Right lobe of liver (tissue), 6 donors: Measurements from ENCODE around the gene TMEM60. TPM values are rescaled to one million over a fixed set of nuclear protein-coding genes. Genes with fewer than 3 reads are reported as not detected.
"Not testable (repeated sequence)": the region's sequence is repeated elsewhere in the genome, so short reads cannot be mapped to it uniquely, and the experiment has no call there.

Experiments used
- ATAC-seq, 4 donors: fragments of 200-7000 bp; cut with Tn5 transposase; one replicate each; pipeline ENCODE4 v1.9.1; 2020; ENCODE audit warnings: mild to moderate bottlenecking in 4 of 4, moderate library complexity in 4 of 4
- DNase-seq, 3 donors: peaks; one replicate each; pipeline ENCODE4 v3.0.0-alpha.2; 2020
- H3K27ac ChIP-seq, 3 donors: fragments of 200-600 bp; one replicate each; pipeline ENCODE4 v1.8.0; 2022
- H3K27me3 ChIP-seq, 2 donors: fragments of 200-600 bp; one replicate each; pipeline ENCODE4 v1.8.0; 2022
- H3K36me3 ChIP-seq, 4 donors: fragments of 200-600 bp; sonication (generic) in 1 of 4; one replicate each; pipeline versions ENCODE4 v1.5.1 to v1.8.0; 2017 to 2022; ENCODE audit warnings: control low read depth in 1 of 4
- H3K4me1 ChIP-seq, 4 donors: fragments of 200-600 bp; sonication (generic) in 1 of 4; one replicate each; pipeline versions ENCODE4 v1.5.1 to v1.8.0; 2017 to 2022; ENCODE audit warnings: control low read depth in 1 of 4
- H3K4me3 ChIP-seq, 3 donors: fragments of 200-600 bp; one replicate each; pipeline ENCODE4 v1.8.0; 2022
- H3K9me3 ChIP-seq, 4 donors: fragments of 200-600 bp; sonication (generic) in 1 of 4; one replicate each; pipeline versions ENCODE4 v1.5.1 to v1.8.0; 2017 to 2022; ENCODE audit warnings: control low read depth in 1 of 4
- POLR2A ChIP-seq: fragments of 450-650 bp; IDR thresholded peaks from one replicate; pipeline ENCODE4 v1.6.1; 2017; ENCODE audit warnings: antibody characterized with exemption, mild to moderate bottlenecking
- WGBS: methylation state at CpG from one replicate; pipeline ENCODE4 v1.1.6; 2018; ENCODE audit warnings: low coverage, low lambda C conversion rate; ENCODE audit not compliant: insufficient coverage; ENCODE audit errors: missing lambda C conversion rate; 5-methylcytosine and 5-hydroxymethylcytosine counted together
- intact Hi-C, 2 donors: fragments of 100-400 bp; cut with DNase I; formaldehyde crosslinking; loops; one replicate each; pipeline versions ENCODE4 v1.11.2 to v1.14.1; 2022
- total RNA-seq, 6 experiments: library from RNA; depleted of rRNA in 2 of 6; stranded (reverse); fragments of >200 nt in 2 of 6; fragmentation: NEBNext Ultra II Directional in 3 of 6; extraction: Animal tissue kit (Norgen Biotek cat#: 25700) in 3 of 6; gene quantifications; one replicate each; pipeline versions ENCODE4 v1.1.0 to v1.2.4, GENCODE V29; 2016 to 2023
- TF ChIP-seq, protein P1 (sequence below), 4 donors: fragments of 200-600 bp in 3 of 4; fragments of 450-650 bp in 1 of 4; IDR thresholded peaks; one replicate each; pipeline versions ENCODE4 v1.5.1 to v1.8.0; 2016 to 2022; ENCODE audit warnings: antibody characterized with exemption in 4 of 4, mild to moderate bottlenecking in 2 of 4
- donor health status: DM: no; HTN: yes; CAD: no.
- donor health status: DM: no; HTN: no; CAD: no.
- donor health status: DM: no; HTN: no; CAD: no.
- donor health status: DM: no; HTN: yes; CAD: no.
- donor health status: DM: no; HTN: yes; CAD: no.

TMEM60 gene
- total RNA-seq, 6 experiments from 2014 or later = 6.6 to 10.4 (median 8.0) TPM

GRCh38 chr7:77788327-77788902 lies 9.8 kb downstream of the TMEM60 start:
- intact Hi-C loops = no loop called here
- Histone ChIP-seq H3K4me3 (no peak overlapping the region), H3K4me1 (peaks cover 0 to 16% (median 2%) of the 10 kb centered on the region in 4 donors), H3K27me3 (no peaks in the 10 kb centered on the region), H3K36me3 (no peaks in the 10 kb centered on the region), H3K9me3 (peaks cover 0 to 3% (median 0%) of the 10 kb centered on the region in 4 donors), H3K27ac (no peak overlapping the region)
- DNase-seq (no peak), ATAC-seq (no peak)
- TF ChIP-seq POLR2A = no peak
- TF ChIP-seq, protein P1, sequence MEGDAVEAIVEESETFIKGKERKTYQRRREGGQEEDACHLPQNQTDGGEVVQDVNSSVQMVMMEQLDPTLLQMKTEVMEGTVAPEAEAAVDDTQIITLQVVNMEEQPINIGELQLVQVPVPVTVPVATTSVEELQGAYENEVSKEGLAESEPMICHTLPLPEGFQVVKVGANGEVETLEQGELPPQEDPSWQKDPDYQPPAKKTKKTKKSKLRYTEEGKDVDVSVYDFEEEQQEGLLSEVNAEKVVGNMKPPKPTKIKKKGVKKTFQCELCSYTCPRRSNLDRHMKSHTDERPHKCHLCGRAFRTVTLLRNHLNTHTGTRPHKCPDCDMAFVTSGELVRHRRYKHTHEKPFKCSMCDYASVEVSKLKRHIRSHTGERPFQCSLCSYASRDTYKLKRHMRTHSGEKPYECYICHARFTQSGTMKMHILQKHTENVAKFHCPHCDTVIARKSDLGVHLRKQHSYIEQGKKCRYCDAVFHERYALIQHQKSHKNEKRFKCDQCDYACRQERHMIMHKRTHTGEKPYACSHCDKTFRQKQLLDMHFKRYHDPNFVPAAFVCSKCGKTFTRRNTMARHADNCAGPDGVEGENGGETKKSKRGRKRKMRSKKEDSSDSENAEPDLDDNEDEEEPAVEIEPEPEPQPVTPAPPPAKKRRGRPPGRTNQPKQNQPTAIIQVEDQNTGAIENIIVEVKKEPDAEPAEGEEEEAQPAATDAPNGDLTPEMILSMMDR (IDR thresholded peaks at IDR 0.05) = no peak
- 100% methylated on average over 1 of the region's 2 CpGs for WGBS

- no peak overlapping the region for H3K27ac ChIP-seq
- intact Hi-C loops = no loop called here
- TF ChIP-seq POLR2A = no peak
- TF ChIP-seq, protein P1 (IDR thresholded peaks at IDR 0.05) = no peak
- ATAC-seq (no peak), DNase-seq (no peak)
- H3K9me3 ChIP-seq = peaks cover 0 to 3% (median 0%) of the 10 kb centered on the region in 4 donors
- H3K36me3 ChIP-seq = no peaks in the 10 kb centered on the region
- H3K4me1 ChIP-seq = peaks cover 0 to 22% (median 5%) of the 10 kb centered on the region in 4 donors
- no peaks in the 10 kb centered on the region for H3K27me3 ChIP-seq
- H3K4me3 ChIP-seq = no peak overlapping the region
These were observed 11.5 kb downstream of the TMEM60 start for GRCh38 chr7:77786741-77787140.

- Histone ChIP-seq H3K9me3 (peaks cover 0 to 3% (median 0%) of the 10 kb centered on the region in 4 donors), H3K4me3 (no peak overlapping the region), H3K27ac (no peak overlapping the region), H3K36me3 (no peaks in the 10 kb centered on the region), H3K4me1 (peaks cover 0 to 18% (median 5%) of the 10 kb centered on the region in 4 donors), H3K27me3 (no peaks in the 10 kb centered on the region)
- no peak for TF ChIP-seq POLR2A
- TF ChIP-seq, protein P1 (IDR thresholded peaks at IDR 0.05) = no peak
- intact Hi-C loops = no loop called here
- DNase-seq (no peak), ATAC-seq (no peak)
- WGBS = 97% methylated on average over 3 of the region's 3 CpGs
These were observed 12.2 kb downstream of the TMEM60 start for GRCh38 chr7:77786018-77786417.

DNA sequence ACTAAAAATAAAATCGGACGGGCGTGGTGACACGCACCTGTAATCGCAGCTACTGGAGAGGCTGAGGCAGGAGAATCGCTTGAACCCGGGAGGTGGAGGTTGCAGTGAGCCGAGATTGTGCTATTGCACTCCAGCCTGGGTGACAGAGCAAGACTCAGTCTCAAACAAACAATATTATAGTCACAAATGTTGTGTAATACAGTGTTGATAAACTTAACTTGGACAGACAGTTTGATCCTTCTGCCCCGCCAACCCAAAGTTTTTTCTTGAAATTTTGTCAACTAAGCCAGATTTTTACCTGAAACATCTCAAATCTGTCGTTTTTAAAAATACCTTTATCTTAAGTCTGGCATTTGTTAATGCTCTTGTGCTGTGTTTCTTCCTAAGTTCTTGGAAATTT lies 13.8 kb downstream of the TMEM60 start:
- ATAC-seq = peak; percentile 85 to 88 (median 87)
- Histone ChIP-seq H3K27ac (peak overlapping the region in 2 of 3 donors; percentile 36 to 51), H3K4me1 (peaks cover 0 to 18% (median 5%) of the 10 kb centered on the region in 4 donors)
- H3K9me3 ChIP-seq, H3K36me3 ChIP-seq, H3K4me3 ChIP-seq, intact Hi-C loops, H3K27me3 ChIP-seq, DNase-seq: not testable (repeated sequence)
- WGBS = 69% methylated on average over 10 of the region's 10 CpGs

DNA sequence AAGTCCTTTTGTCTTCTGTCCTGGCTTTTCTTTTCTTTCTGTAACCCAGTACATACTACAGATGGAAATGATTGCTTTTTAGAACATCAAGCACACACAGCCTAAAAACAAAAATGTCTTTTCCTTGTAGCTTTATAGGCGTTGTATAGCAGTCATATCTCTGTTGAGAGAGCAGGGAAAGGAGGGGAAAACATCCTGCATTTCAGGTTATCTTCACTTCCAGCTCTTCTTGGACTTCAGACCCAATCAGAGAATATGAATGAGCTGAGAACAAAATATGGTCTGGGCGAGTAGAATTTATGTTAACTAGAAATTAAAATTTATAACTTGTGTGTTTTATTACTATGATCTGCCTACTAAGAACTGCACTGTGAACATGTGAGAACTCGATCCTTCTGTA lies 14.7 kb downstream of the TMEM60 start:
- Histone ChIP-seq H3K27me3 (no peaks in the 10 kb centered on the region), H3K27ac (peak overlapping the region in 1 of 3 donors; percentile 9), H3K36me3 (peaks cover 0 to 15% (median 6%) of the 10 kb centered on the region in 4 donors), H3K4me1 (peaks cover 0 to 18% (median 5%) of the 10 kb centered on the region in 4 donors), H3K9me3 (peaks cover 0 to 3% (median 0%) of the 10 kb centered on the region in 4 donors), H3K4me3 (no peak overlapping the region)
- DNase-seq = no peak
- peak in 3 of 4 donors; percentile 11 to 20 (median 16) for ATAC-seq
- intact Hi-C loops = no loop called here
- TF ChIP-seq, protein P1 (IDR thresholded peaks at IDR 0.05) = no peak
- no peak for TF ChIP-seq POLR2A
- 54% methylated on average over 3 of the region's 3 CpGs for WGBS
